ENCODE data around the gene OLIG3. TPM values are rescaled to one million over a fixed set of nuclear protein-coding genes. Genes with fewer than 3 reads are reported as not detected.

Gene OLIG3
- total RNA-seq, 5 donors from 2014 or later (not counting 1 experiment from before 2014, with no cell fraction given), result not detected

- ATAC-seq (replicated peaks in 1 of 4), result no peak
- no peak overlapping the region for H3K27ac Mint-ChIP-seq
- Histone ChIP-seq H3K9me3 (peaks cover 2% of the 10 kb centered on the region), H3K36me3 (ENCODE audit: control insufficient read depth in 2 of 2, extremely low read depth in 1 of 2, insufficient read depth in 1 of 2, low read length in 1 of 2) (no peaks in the 10 kb centered on the region), H3K4me1 (ENCODE audit: control insufficient read depth in 1 of 2, extremely low read depth in 1 of 2, insufficient read depth in 2 of 2, low read length in 2 of 2) (no peaks in the 10 kb centered on the region), H3K27ac (ENCODE audit: low read length) (no peak overlapping the region), H3K27me3 (replicated peaks in 1 of 2; ENCODE audit: control insufficient read depth in 2 of 2, extremely low read depth in 1 of 2, insufficient read depth in 2 of 2, low read length in 1 of 2) (peaks cover 16 to 36% of the 10 kb centered on the region in 2 experiments), H3K4me3 (ENCODE audit: control insufficient read depth in 1 of 2, extremely low read depth in 1 of 2, low read length in 1 of 2) (no peak overlapping the region)
- H3K4me3 Mint-ChIP-seq, result no peak overlapping the region
- DNase-seq, result no peak
- CTCF ChIA-PET, result no interaction called here
- H3K9me3 Mint-ChIP-seq, result no peaks in the 10 kb centered on the region
- WGBS (ENCODE audit: insufficient coverage), result no CpG with 5 or more reads among the region's 7 CpGs
- H3K4me1 Mint-ChIP-seq, result peaks cover 2 to 8% (median 4%) of the 10 kb centered on the region in 3 donors
- H3K27me3 Mint-ChIP-seq, result peaks cover 53 to 61% of the 10 kb centered on the region in 2 donors
- POLR2A ChIA-PET, result no interaction called here
- H3K36me3 Mint-ChIP-seq, result peaks cover 5% of the 10 kb centered on the region
These were observed 24.3 kb upstream of the OLIG3 start for GRCh38 chr6:137518386-137518983.

GRCh38 chr6:137514418-137514817, 20.2 kb upstream of the OLIG3 start:
- H3K4me1 ChIP-seq (ENCODE audit: control insufficient read depth in 1 of 2, extremely low read depth in 1 of 2, insufficient read depth in 2 of 2, low read length in 2 of 2), result no peaks in the 10 kb centered on the region
- Mint-ChIP-seq H3K36me3 (peaks cover 8% of the 10 kb centered on the region), H3K4me1 (peaks cover 1 to 8% (median 4%) of the 10 kb centered on the region in 3 donors), H3K27ac (no peak overlapping the region), H3K27me3 (peaks cover 66 to 71% of the 10 kb centered on the region in 2 donors), H3K4me3 (no peak overlapping the region), H3K9me3 (peaks cover 0 to 11% (median 6%) of the 10 kb centered on the region in 3 donors)
- peaks cover 2% of the 10 kb centered on the region for H3K9me3 ChIP-seq
- H3K27me3 ChIP-seq (replicated peaks in 1 of 2; ENCODE audit: control insufficient read depth in 2 of 2, extremely low read depth in 1 of 2, insufficient read depth in 2 of 2, low read length in 1 of 2), result peaks cover 24 to 43% of the 10 kb centered on the region in 2 experiments
- WGBS (ENCODE audit: insufficient coverage), result 100% methylated on average over 1 of the region's 5 CpGs
- H3K4me3 ChIP-seq (ENCODE audit: control insufficient read depth in 1 of 2, extremely low read depth in 1 of 2, low read length in 1 of 2), result no peak overlapping the region
- ATAC-seq (replicated peaks in 1 of 4) (no peak), DNase-seq (no peak)
- no peaks in the 10 kb centered on the region for H3K36me3 ChIP-seq (ENCODE audit: control insufficient read depth in 2 of 2, extremely low read depth in 1 of 2, insufficient read depth in 1 of 2, low read length in 1 of 2)
- H3K27ac ChIP-seq (ENCODE audit: low read length), result no peak overlapping the region
- ChIA-PET CTCF (interaction anchor here in 1 of 2 donors (0.6 to 0.7 kb wide), 2 partner anchors 18 to 255 kb away, joined by 3 to 4 read pairs; no protein-coding TSS in a partner anchor), POLR2A (no interaction called here)

DNA sequence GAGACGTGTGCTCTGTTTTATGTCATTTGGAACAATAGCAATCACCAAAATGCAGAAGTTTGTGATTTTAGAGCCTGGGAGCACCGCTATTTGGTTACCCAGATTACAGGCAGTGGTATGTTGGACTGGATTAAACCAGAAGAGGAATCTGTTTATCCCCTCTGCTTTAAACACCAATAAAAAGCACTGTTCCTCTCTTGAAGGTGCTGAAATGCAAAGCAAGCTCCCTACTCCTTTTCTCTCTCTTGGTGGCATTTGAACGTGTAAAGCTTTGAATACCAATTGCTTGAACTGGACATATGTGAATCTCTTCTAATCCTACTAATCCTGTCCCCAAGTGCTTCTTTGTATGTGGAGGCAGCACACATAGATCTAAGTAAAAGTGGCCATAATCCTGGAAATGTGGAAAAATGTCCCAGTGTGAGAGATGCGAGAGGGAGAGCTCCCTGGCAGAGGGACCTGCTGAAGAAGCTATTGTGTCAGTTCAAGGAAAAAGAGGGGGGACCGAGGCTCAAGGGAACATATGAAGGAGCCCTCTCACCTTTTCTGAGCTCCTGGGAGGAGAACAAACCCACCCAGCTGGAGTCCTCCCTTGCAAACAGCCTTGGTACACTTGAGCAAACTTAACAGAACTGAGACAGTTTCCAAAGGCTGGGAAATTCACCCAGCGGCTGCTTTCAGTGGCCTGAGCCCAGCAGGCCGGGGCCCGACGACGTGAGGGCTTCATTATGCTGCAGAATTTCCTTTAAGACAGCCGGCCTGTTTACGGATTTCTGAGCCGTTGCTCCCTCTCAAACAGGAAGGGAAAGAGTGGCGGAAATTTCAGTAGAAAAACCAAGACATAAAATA, 18.8 kb upstream of the OLIG3 start:
- H3K27ac Mint-ChIP-seq, result no peak overlapping the region
- H3K27me3 Mint-ChIP-seq, result peaks cover 72% of the 10 kb centered on the region in 2 donors
- H3K36me3 Mint-ChIP-seq, result peaks cover 8% of the 10 kb centered on the region
- DNase-seq, result no peak
- POLR2A ChIA-PET, result no interaction called here
- Histone ChIP-seq H3K4me3 (ENCODE audit: control insufficient read depth in 1 of 2, extremely low read depth in 1 of 2, low read length in 1 of 2) (no peak overlapping the region), H3K9me3 (peaks cover 2% of the 10 kb centered on the region), H3K27me3 (replicated peaks in 1 of 2; ENCODE audit: control insufficient read depth in 2 of 2, extremely low read depth in 1 of 2, insufficient read depth in 2 of 2, low read length in 1 of 2) (peaks cover 27 to 35% of the 10 kb centered on the region in 2 experiments), H3K4me1 (ENCODE audit: control insufficient read depth in 1 of 2, extremely low read depth in 1 of 2, insufficient read depth in 2 of 2, low read length in 2 of 2) (no peaks in the 10 kb centered on the region), H3K36me3 (ENCODE audit: control insufficient read depth in 2 of 2, extremely low read depth in 1 of 2, insufficient read depth in 1 of 2, low read length in 1 of 2) (no peaks in the 10 kb centered on the region), H3K27ac (ENCODE audit: low read length) (no peak overlapping the region)
- WGBS (ENCODE audit: insufficient coverage), result 14% methylated on average over 8 of the region's 14 CpGs
- CTCF ChIA-PET, result no interaction called here
- no peak overlapping the region for H3K4me3 Mint-ChIP-seq
- no peak for ATAC-seq (replicated peaks in 1 of 4)
- peaks cover 1 to 8% (median 4%) of the 10 kb centered on the region in 3 donors for H3K4me1 Mint-ChIP-seq
- peaks cover 0 to 11% (median 6%) of the 10 kb centered on the region in 3 donors for H3K9me3 Mint-ChIP-seq

GRCh38 chr6:137510923-137511322, 16.7 kb upstream of the OLIG3 start:
- peaks cover 4 to 11% (median 6%) of the 10 kb centered on the region in 3 donors for H3K9me3 Mint-ChIP-seq
- H3K4me1 Mint-ChIP-seq, result peaks cover 0 to 8% (median 1%) of the 10 kb centered on the region in 3 donors
- POLR2A ChIA-PET, result no interaction called here
- H3K27ac Mint-ChIP-seq, result no peak overlapping the region
- Histone ChIP-seq H3K4me1 (ENCODE audit: control insufficient read depth in 1 of 2, extremely low read depth in 1 of 2, insufficient read depth in 2 of 2, low read length in 2 of 2) (no peaks in the 10 kb centered on the region), H3K27me3 (replicated peaks in 1 of 2; ENCODE audit: control insufficient read depth in 2 of 2, extremely low read depth in 1 of 2, insufficient read depth in 2 of 2, low read length in 1 of 2) (peaks cover 27 to 29% of the 10 kb centered on the region in 2 experiments), H3K27ac (ENCODE audit: low read length) (no peak overlapping the region), H3K9me3 (peaks cover 2% of the 10 kb centered on the region), H3K4me3 (ENCODE audit: control insufficient read depth in 1 of 2, extremely low read depth in 1 of 2, low read length in 1 of 2) (no peak overlapping the region), H3K36me3 (ENCODE audit: control insufficient read depth in 2 of 2, extremely low read depth in 1 of 2, insufficient read depth in 1 of 2, low read length in 1 of 2) (no peaks in the 10 kb centered on the region)
- DNase-seq (no peak), ATAC-seq (replicated peaks in 1 of 4) (no peak)
- no peak overlapping the region for H3K4me3 Mint-ChIP-seq
- peaks cover 62 to 65% of the 10 kb centered on the region in 2 donors for H3K27me3 Mint-ChIP-seq
- peaks cover 3% of the 10 kb centered on the region for H3K36me3 Mint-ChIP-seq
- CTCF ChIA-PET, result interaction anchor here in 1 of 2 donors (0.6 kb wide), 1 partner anchor 1864 kb away, joined by 4 read pairs; the partner anchor contains the start of gene CITED2
- no CpG with 5 or more reads among the region's 2 CpGs for WGBS (ENCODE audit: insufficient coverage)

DNA sequence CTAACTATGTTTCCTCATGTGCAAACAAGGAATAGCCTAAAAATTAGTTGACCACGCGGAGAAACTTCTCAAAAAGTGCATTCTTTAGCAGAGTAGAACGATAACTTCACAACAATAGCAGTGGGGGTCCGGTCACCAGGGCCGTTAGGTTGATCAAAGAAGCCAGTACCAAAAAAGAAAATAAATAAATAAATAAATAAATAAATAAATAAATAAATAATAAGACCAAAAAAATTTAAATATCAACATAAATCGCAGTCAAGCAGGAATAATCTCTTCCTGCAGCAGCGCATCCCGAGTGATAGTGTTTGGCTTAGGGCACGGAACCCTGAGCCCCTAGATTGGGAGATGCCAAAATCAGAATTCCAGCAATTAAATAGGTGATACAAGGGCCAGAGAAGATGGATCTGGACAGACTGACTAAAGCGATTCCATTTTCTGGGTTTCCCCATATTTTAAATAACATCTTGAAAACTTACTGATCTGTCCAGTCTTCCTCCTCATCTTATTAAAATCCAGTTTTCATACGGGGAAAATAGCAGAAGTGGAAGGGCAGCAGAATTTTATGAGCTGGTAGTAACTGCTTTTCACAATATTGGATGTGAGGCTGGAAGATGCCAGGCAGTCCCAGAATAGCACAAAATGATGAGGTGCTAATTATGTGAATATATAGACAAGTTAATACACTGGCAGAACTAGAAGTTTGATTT, 4.4 kb upstream of the OLIG3 start:
- Histone ChIP-seq H3K4me3 (ENCODE audit: control insufficient read depth in 1 of 2, extremely low read depth in 1 of 2, low read length in 1 of 2) (no peak overlapping the region), H3K27ac (ENCODE audit: low read length) (no peak overlapping the region), H3K36me3 (ENCODE audit: control insufficient read depth in 2 of 2, extremely low read depth in 1 of 2, insufficient read depth in 1 of 2, low read length in 1 of 2) (no peaks in the 10 kb centered on the region), H3K4me1 (ENCODE audit: control insufficient read depth in 1 of 2, extremely low read depth in 1 of 2, insufficient read depth in 2 of 2, low read length in 2 of 2) (peaks cover 23 to 46% of the 10 kb centered on the region in 2 experiments), H3K27me3 (replicated peaks in 1 of 2; ENCODE audit: control insufficient read depth in 2 of 2, extremely low read depth in 1 of 2, insufficient read depth in 2 of 2, low read length in 1 of 2) (peaks cover 38 to 54% of the 10 kb centered on the region in 2 experiments), H3K9me3 (no peaks in the 10 kb centered on the region)
- Mint-ChIP-seq H3K4me3 (peak overlapping the region in 1 of 3 donors; percentile 60), H3K27ac (peak overlapping the region in 1 of 2 donors; percentile 43), H3K36me3 (no peaks in the 10 kb centered on the region), H3K27me3 (peaks cover 62 to 71% of the 10 kb centered on the region in 2 donors), H3K9me3 (no peaks in the 10 kb centered on the region), H3K4me1 (peaks cover 35 to 40% (median 35%) of the 10 kb centered on the region in 3 donors)
- CTCF ChIA-PET, result interaction anchor here in 1 of 2 donors (0.7 kb wide), 1 partner anchor 38 kb away, joined by 3 read pairs; no protein-coding TSS in a partner anchor
- POLR2A ChIA-PET, result no interaction called here
- DNase-seq, result no peak
- 33% methylated on average over 3 of the region's 11 CpGs for WGBS (ENCODE audit: insufficient coverage)
- ATAC-seq (replicated peaks in 1 of 4), result no peak

Measured in T-cell (primary cell).